Muscle of back (tissue), 11 donors: Measurements from ENCODE around the gene TMEM59. TPM values are rescaled to one million over a fixed set of nuclear protein-coding genes. Genes with fewer than 3 reads are reported as not detected.

Experiments used
- DNase-seq, 3 donors: peaks; one replicate each; pipeline versions ENCODE4 v3.0.0 to v3.0.0-alpha.2; 2013
- polyA plus RNA-seq, 10 donors: library from polyadenylated mRNA; unstranded; fragments of 120-200 nt; gene quantifications; one replicate each; pipeline ENCODE4 v1.2.1, GENCODE V29; 2013; ENCODE audit not compliant: insufficient read length in 10 of 10

The TMEM59 gene
- polyA plus RNA-seq, 10 donors, result 140 to 172 (median 156) TPM

GRCh38 chr1:53987880-53988279, 65.1 kb downstream of the TMEM59 start:
- DNase-seq, result no peak

GRCh38 chr1:53986458-53986857, 66.5 kb downstream of the TMEM59 start:
- DNase-seq, result no peak

- DNase-seq, result no peak
Measured at GRCh38 chr1:53984726-53985125, 68.3 kb downstream of the TMEM59 start.

DNA sequence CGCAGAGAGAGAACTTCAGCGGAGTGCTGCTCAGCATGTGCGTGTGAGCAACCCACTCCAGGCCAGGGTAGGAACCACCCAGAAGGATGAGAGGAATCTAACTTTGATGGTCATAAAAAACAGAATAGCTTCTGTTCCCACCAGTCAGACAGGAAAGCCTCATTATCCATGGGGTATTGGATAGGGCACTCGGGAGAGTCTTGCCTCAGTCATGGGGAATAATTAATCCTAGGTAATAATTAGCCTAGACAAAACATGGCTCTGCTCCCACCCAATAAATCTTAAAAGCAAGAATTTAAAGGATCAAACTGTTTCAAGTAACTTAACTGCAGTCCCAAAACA, 70.3 kb downstream of the TMEM59 start:
- DNase-seq, result no peak

DNA sequence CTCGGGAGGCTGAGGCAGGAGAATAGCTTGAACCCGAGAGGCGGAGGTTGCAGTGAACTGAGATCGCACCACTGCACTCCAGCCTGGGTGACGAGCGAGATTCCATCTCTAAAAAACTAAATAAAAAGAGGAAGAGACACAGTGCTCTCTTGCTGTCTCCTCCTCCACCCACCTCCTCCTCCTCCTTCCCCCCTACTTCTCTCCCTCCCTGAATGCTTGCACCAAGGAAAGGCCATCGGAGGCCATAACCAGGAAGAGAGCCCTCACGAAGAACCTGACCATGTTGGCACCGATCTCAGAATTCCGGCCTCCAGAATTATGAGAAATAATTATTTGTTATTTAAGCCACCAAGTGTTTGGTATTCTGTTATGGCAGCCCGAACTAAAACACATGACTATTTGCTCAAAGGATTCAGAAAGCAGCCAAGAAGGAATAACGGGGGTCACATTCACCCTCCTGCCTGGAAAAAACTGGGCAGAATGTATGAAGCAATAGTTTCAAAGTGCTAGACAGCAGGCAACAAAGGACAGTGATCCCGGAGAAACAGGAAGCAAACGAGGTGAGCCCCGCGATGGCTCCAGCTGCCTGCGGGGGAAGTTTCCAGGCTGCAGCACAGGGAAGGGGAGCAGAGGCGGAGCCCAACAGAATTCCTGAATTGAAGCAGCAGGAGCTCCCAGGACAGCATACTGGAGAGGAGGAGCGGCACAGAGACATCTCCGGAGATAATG, 70.8 kb downstream of the TMEM59 start:
- peak; percentile 22 to 79 (median 54) for DNase-seq

DNA sequence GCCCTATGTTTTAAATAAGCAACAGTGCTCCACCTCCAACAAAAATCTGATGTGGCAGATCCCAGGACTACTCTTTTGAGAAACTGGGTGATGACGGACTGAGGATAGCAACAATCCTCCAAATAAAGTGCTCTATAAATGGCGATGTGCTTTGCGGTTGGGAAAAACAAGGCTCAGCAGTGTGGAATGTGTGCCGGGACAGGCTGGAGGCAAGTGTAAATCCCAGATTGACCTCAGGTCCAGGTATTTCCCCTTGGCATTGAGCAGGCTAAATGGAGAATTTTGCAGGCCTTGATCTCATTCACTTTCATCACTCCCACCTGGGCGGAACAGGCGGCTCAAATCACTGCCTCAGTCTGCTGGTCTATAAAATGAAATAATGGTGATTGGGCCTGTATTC, 71.8 kb downstream of the TMEM59 start:
- DNase-seq, result no peak

DNA sequence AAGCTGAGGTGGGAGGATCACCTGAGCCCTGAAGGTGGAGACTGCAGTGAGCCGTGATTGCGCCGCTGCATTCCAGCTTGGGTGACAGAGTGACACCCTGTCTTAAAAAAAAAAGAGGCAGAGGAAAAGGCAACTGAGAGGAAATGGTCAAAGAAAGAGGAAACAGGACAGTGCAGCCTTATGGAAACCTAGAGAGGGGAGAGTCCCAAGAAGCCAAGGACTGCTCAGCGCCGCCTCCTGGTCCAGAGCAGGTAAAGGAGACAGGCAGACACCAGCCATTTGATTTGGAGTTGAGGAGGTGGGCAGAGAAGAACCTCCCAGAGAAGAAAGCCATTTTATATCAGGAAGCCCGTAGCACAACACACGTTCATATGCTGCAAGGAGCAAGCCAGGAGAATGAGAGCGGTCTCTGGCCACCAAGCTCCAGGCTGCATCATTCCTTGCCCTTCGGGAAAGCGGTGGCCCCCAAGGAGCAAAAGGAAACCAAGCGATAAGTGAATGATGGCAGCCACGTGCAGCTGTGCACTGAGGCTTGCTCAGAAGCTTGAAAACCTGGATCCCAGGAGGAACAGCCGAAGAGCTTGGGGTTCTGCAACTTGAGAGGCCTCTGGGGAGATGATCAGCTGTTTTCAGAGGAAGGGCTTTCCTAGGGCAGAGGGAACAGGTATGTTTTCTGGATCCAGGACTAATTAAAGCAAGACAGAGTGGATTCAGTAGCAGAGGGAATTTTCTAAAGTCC, 73.1 kb downstream of the TMEM59 start:
- no peak for DNase-seq

Other genes starting within 250 kb of the TMEM59 start
- gene NDC1, start 214.9 kb downstream of the TMEM59 start, polyA plus RNA-seq, result 10 to 100 TPM in 9 of 10 donors, 1 to 10 TPM in 1; 9.6 to 16.3 (median 12.3) TPM
- gene YIPF1, start 163.4 kb downstream of the TMEM59 start, polyA plus RNA-seq, result 10 to 100 TPM; 12.7 to 17.1 (median 14.3) TPM
- gene DIO1, start 159.0 kb downstream of the TMEM59 start, polyA plus RNA-seq, result under 1 TPM in 6 of 10 donors, not detected in 4; 0.11 to 0.49 (median 0.23) TPM
- 10 to 100 TPM; 20.3 to 32.2 (median 25.4) TPM for gene IFT25, start 107.5 kb downstream of the TMEM59 start, polyA plus RNA-seq
- gene LRRC42, start 106.9 kb downstream of the TMEM59 start, polyA plus RNA-seq, result 10 to 100 TPM; 20.6 to 34.4 (median 23.3) TPM
- gene LDLRAD1, start 35.0 kb downstream of the TMEM59 start, polyA plus RNA-seq, result not detected
- gene TCEANC2, start 404 bp upstream of the TMEM59 start, polyA plus RNA-seq, result 1 to 10 TPM; 4.9 to 7.7 (median 5.6) TPM
- gene CDCP2, start 99.8 kb upstream of the TMEM59 start, polyA plus RNA-seq, result under 1 TPM in 3 of 10 donors, not detected in 7; 0.08 to 0.20 (median 0.10) TPM
- gene CYB5RL, start 146.8 kb upstream of the TMEM59 start, polyA plus RNA-seq, result 1 to 10 TPM; 4.3 to 8.4 (median 5.7) TPM
- gene MRPL37, start 147.0 kb upstream of the TMEM59 start, polyA plus RNA-seq, result 10 to 100 TPM; 54.6 to 64.7 (median 62.6) TPM